Activated CD8-positive, alpha-beta memory T cell treated with anti-CD3 and anti-CD28 coated beads for 4 hours (primary cell): ENCODE measurements around the gene POC1A.

ENCODE experiments used
- DNase-seq, 2 donors: peaks; one replicate each; pipeline ENCODE4 v3.0.0-alpha.2; 2020; ENCODE audit warnings: low read depth in 2 of 2

The POC1A gene

GRCh38 chr3:52067046-52067445 is 87.2 kb downstream of the POC1A start:
- no peak for DNase-seq

DNA sequence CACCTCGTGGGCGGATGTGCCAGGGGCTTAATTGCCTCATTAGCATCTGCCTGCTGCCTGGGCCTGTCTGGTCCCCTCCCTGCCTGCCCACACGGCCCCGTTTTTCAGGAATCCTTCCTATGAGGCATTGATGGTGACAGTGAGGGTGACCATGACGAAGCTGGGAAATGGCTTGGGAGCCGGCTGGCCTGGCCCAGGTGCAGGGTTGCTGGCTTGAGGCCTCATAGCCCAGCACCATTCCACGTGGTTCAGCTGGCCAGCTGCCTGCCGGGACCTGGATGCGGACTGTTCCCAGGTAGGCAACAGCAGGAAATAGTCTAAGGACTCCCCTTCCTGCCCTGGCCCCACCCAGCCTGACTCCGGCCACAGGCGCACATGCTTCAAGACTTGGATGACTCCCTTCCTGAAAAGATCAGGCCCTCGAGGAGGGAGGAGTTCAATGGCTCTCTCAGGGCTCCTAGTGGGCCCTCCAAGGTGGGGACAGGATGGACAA is 88.9 kb downstream of the POC1A start:
- DNase-seq, result no peak

GRCh38 chr3:52064561-52064960 is 89.7 kb downstream of the POC1A start:
- no peak for DNase-seq

DNA sequence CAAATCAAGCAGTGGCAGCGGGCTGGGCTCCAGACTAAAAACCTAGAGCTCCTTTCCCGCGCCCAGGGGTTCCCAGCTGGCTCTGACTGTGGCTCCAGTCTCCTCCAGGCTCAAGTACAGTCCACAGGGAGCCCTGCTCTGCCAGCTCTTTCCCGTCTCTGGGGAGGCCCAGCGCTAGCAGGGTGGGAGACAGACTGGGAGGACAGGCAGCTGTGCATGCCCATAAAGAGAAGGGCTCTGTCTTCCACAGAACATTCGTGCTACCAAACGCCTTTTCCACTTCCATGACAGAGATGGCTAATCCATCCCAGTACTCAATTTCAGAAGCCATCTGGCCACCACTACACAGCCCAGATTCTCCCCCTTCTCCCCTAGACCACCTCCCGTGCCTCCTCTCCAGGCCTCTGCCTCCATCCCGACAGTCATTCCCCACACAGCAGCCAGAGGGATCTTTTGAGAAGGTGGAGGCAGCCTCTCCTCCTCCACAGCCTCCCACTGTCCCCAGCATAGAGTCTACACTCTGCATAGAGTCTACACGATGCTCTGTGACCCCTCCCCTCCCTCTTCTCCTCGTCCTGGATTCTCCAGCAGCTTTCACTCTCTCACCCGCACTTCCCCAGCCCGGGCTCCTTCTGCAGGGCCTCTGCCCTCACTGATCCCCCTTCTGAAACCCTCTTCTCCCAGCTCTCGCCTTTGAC is 91.0 kb downstream of the POC1A start:
- DNase-seq, result no peak

- no peak for DNase-seq
These were observed 91.7 kb downstream of the POC1A start for GRCh38 chr3:52062505-52062904.

GRCh38 chr3:52061121-52061910 is 92.9 kb downstream of the POC1A start:
- DNase-seq, result no peak

DNA sequence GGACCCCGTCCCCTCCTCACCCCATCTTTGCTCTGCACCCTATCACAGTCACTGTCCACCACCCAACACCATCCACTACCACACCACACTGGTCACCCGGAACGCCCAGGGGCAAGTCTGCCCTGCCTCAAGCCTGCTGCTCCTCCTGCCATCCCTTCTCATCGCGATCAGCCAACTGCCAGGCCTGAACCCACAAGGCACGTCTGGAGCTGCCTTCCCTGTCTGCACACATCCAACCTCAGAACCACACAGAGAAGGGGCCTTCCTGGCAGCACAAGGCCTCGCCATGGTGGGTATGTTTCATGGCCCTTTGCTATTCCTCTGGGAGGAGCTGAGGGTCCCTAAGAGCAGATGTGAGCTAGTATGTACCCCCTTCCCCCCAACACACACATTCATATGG is 94.4 kb downstream of the POC1A start:
- DNase-seq, result no peak

- no peak for DNase-seq
These were observed 96.3 kb downstream of the POC1A start for GRCh38 chr3:52057812-52058495.

- DNase-seq, result peak; percentile 99
These were observed 97.0 kb downstream of the POC1A start for GRCh38 chr3:52056968-52057811.

- peak; percentile 35 to 42 for DNase-seq
These were observed 97.7 kb downstream of the POC1A start, which contains the start of gene DUSP7 for GRCh38 chr3:52056521-52056967. Gene DUSP7, minus strand, starts transcription at chr3:52056571. Its CDS starts 205 bp downstream, at chr3:52056366.

GRCh38 chr3:52055537-52056351 is 98.5 kb downstream of the POC1A start:
- no peak for DNase-seq

GRCh38 chr3:52054661-52055511 is 99.3 kb downstream of the POC1A start:
- no peak for DNase-seq

DNA sequence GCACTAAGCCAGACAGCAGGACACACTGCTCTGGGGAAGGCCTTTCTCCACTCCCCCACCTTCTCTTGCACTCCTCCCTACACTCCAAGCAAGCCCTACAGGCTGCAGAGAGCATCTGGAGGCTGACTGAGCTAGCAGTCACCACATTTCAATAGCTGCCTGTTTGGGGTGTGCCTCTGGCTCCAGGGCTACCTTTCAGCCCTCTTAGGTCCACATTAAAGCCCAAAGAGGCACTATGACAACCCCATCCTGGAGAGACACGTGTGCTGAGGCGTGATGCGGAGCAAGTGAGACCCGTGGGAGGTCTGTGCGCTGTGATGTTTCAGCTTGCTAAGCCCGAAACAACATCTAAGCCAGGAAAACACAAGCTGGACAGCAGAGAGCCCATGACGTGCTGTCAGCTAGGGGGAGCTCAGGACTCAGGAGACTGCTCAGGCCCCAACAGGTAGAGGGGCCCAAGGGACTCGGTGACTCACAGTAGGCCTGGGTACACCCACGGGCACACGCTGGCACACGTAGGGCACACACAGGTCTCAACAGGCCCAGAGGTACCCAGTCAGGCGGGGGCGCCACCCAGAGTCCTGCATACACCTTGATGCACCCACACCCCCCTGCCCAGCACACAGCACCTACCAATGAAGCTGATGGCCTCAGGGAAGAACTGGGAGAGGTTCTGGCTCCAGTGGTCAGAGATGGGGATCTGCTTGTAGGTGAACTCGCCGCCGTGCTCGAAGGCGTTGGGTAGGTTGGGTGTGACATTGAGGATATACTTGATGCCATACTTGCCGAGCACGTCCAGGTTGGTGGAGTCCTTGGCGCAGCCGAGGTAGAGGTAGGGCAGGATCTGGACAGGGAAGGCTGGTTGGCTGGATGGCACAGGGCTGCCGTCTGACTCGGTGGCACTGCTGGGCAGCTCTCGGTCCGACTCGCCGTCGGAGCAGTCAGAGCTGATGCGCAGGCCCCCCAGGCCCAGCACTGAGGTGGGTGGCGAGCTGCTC is 100.6 kb downstream of the POC1A start:
- peak in 1 of 2 donors; percentile 29 for DNase-seq

DNA sequence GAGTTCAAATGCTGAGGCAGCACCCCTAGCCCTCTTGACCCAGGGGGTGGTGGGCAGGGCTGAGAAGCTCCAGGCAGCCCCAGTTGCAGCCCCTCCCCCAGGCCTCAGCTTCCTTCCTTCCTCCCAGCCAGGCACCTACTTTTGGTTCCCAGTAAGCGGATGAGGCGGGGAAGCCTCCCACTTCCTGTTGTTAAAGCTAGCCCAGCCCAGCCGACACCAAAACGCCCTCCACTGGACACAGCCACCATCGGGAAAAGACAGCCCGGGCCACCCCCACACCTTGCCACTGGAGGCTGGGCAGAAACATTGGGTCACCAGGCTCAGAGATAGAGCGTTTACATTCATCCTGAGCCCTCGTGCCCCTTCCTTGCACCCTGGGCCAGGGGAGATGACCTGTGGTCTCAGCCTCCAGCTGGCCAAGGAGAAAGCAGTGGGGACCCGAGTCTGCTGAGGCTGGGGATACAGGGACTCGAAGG is 101.4 kb downstream of the POC1A start:
- DNase-seq, result peak in 1 of 2 donors; percentile 13

DNA sequence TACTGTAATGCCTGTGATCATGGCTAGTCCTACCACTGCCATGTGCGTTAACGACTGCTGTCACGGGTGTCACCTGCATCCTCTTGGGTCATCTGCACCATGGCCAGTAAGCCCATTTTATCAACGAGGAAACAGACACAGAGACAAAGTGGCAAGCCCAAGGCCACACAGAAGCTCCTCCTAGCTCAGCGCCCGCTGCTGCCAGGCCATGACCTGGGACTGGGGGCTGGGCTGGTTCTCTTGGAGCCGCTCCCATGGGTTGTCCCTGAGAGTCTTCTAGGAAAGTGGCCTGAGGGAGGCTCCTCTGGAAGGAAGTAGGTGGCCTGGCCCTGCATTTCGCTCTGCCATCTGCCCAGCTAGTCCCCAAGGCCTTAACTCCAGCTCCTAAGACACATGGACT is 102.8 kb downstream of the POC1A start:
- no peak for DNase-seq

- DNase-seq, result no peak
These were observed 103.7 kb downstream of the POC1A start for GRCh38 chr3:52050571-52050970.

GRCh38 chr3:52049503-52049902 is 104.7 kb downstream of the POC1A start:
- no peak for DNase-seq

- no peak for DNase-seq
These were observed 106.8 kb downstream of the POC1A start for GRCh38 chr3:52047295-52047960.
